K562 (cell line): ENCODE measurements around the gene SOX8. TPM values are rescaled to one million over a fixed set of nuclear protein-coding genes. Genes with fewer than 3 reads are reported as not detected.

ENCODE experiments used
- ATAC-seq: fragments of 200-7000 bp; cut with Tn5 transposase; 3 replicates; pipeline ENCODE4 v1.9.1; 2020; ENCODE audit warnings: moderate library complexity
- BruUV-seq: library from RNA; stranded (reverse); fragments of 400-500 nt; replicated peaks from 2 replicates; lab custom pipeline; 2021; lab: Mats Ljungman, UMichigan
- CTCF ChIA-PET: fragments of 300-600 bp; formaldehyde crosslinking; extraction: SDS; loops from one replicate; lab custom pipeline; 2021; ENCODE audit warnings: low intra/inter-chr PET ratio; lab: Yijun Ruan, JAX
- POLR2A ChIA-PET: fragments of 300-600, 350-650 bp; sonication (Branson Sonifier 250); formaldehyde crosslinking; extraction: SDS; loops from one replicate; lab custom pipeline; 2021; ENCODE audit warnings: antibody characterized with exemption, inconsistent platforms; lab: Yijun Ruan, JAX
- DNase-seq, 4 experiments: peaks; one replicate each; pipeline versions ENCODE4 v3.0.0 to v3.0.0-alpha.2; 2011 to 2018; ENCODE audit warnings: low spot score in 3 of 4, mixed read lengths in 3 of 4; ENCODE audit errors: extremely low read depth in 1 of 4
- FAIRE-seq: peaks from 2 replicates; lab custom pipeline; 2011; peaks lifted over from hg19 to GRCh38; lab: Jason Lieb, UNC
- H2AFZ ChIP-seq: 2 replicates; pipeline ENCODE4 v1.6.0; 2011; ENCODE audit warnings: low read depth, low read length, control low read depth, inconsistent platforms
- H3K27ac ChIP-seq: fragments of 200-600 bp; 3 replicates; pipeline ENCODE4 v1.8.0; 2011; ENCODE audit warnings: low read depth, mild to moderate bottlenecking, control low read depth, inconsistent platforms, low read length, moderate library complexity, mixed read lengths; ENCODE audit errors: extremely low read depth
- H3K27me3 ChIP-seq, 2 experiments: fragments of 300-600 bp in 1 of 2; 2 replicates in 1 of 2; 3 replicates in 1 of 2; pipeline versions ENCODE4 v1.6.0 to v1.8.0; 2011; ENCODE audit warnings: inconsistent platforms in 2 of 2, low read length in 2 of 2, mild to moderate bottlenecking in 1 of 2, mixed read lengths in 1 of 2, moderate library complexity in 1 of 2; ENCODE audit not compliant: control insufficient read depth in 2 of 2, insufficient read depth in 2 of 2
- H3K36me3 ChIP-seq: fragments of 300-600 bp; 3 replicates; pipeline ENCODE4 v1.8.0; 2011; ENCODE audit warnings: mild to moderate bottlenecking, low read length, inconsistent platforms; ENCODE audit not compliant: control insufficient read depth, insufficient read depth
- H3K4me1 ChIP-seq, 2 experiments: fragments of 200-600 bp in 1 of 2; replicated peaks in 1 of 2; 2 replicates in 1 of 2; 3 replicates in 1 of 2; pipeline versions ENCODE4 v1.5.1 to v1.8.0; 2011; ENCODE audit warnings: inconsistent platforms in 2 of 2, low read length in 2 of 2, mild to moderate bottlenecking in 1 of 2, mixed read lengths in 1 of 2, moderate library complexity in 1 of 2; ENCODE audit not compliant: control insufficient read depth in 2 of 2, insufficient read depth in 2 of 2
- H3K4me2 ChIP-seq: 2 replicates; pipeline ENCODE4 v1.6.1; 2011; ENCODE audit warnings: low read length, control low read depth, inconsistent platforms, mixed read lengths; ENCODE audit not compliant: insufficient read depth
- H3K4me3 ChIP-seq: fragments of 200-600 bp; sonication (generic), shearing (Covaris generic); 2 replicates; pipeline ENCODE4 v1.5.1; 2016; ENCODE audit warnings: control low read depth, inconsistent platforms
- H3K79me2 ChIP-seq: fragments of 200-600 bp; 3 replicates; pipeline ENCODE4 v1.8.0; 2011; ENCODE audit warnings: low read length, inconsistent platforms; ENCODE audit not compliant: control insufficient read depth, insufficient read depth
- H3K9ac ChIP-seq, 2 experiments: 2 replicates each; pipeline versions ENCODE4 v1.6.0 to v1.6.1; 2011; ENCODE audit warnings: low read depth in 2 of 2, low read length in 2 of 2, control low read depth in 1 of 2, inconsistent platforms in 1 of 2, mild to moderate bottlenecking in 1 of 2, mixed read lengths in 1 of 2; ENCODE audit not compliant: insufficient read depth in 1 of 2
- H3K9me1 ChIP-seq: one replicate; pipeline ENCODE4 v1.6.0; 2011; ENCODE audit warnings: inconsistent platforms, mild to moderate bottlenecking, low read length, moderate library complexity; ENCODE audit not compliant: control insufficient read depth, insufficient read depth
- H3K9me3 ChIP-seq: replicated peaks from 2 replicates; pipeline ENCODE4 v1.5.1; 2011; ENCODE audit warnings: low read depth, low read length, inconsistent platforms; ENCODE audit not compliant: control insufficient read depth, insufficient read depth
- H4K20me1 ChIP-seq: replicated peaks from 2 replicates; pipeline ENCODE4 v1.6.1; 2011; ENCODE audit warnings: low read length, inconsistent platforms, mixed read lengths; ENCODE audit not compliant: control insufficient read depth, insufficient read depth
- FOXJ2 ChIP-seq: fragments of 200-800 bp; sonication (Bioruptor generic); IDR thresholded peaks from 2 replicates; pipeline ENCODE4 v1.6.1; 2016; ENCODE audit warnings: missing genetic modification characterization, missing compliant biosample characterization
- WGBS: fragments of 100-300 bp; shearing (Covaris generic); methylation state at CpG from one replicate; pipeline ENCODE4 v1.1.6; 2016; ENCODE audit warnings: low coverage, mixed read lengths; ENCODE audit not compliant: insufficient coverage; ENCODE audit errors: missing lambda C conversion rate; 5-methylcytosine and 5-hydroxymethylcytosine counted together
- in situ Hi-C: fragments of 300-500 bp; cut with MboI; formaldehyde crosslinking; loops from 4 replicates; pipeline ENCODE4 v1.15.0; 2018; ENCODE audit warnings: inconsistent platforms, mixed read lengths
- intact Hi-C: fragments of 100-400 bp; cut with micrococcal nuclease; formaldehyde crosslinking; loops from 2 replicates; pipeline ENCODE4 v1.14.2; 2022
- polyA plus RNA-seq, 8 experiments: library from polyadenylated mRNA; depleted of rRNA in 4 of 8; stranded (reverse) in 5 of 8; unstranded in 3 of 8; fragments of >200 nt; fragmentation: Nextera tagmentation in 2 of 8; fragmentation: Illumina TruSeq in 1 of 8; extraction: Ambion mirVana in 2 of 8; extraction: Trizol in 1 of 8; gene quantifications; 2 replicates each; pipeline versions ENCODE4 v1.2.1 to v1.2.3, GENCODE V29; 2011 to 2014; ENCODE audit warnings: inconsistent platforms in 1 of 8, missing spikeins in 1 of 8
- total RNA-seq, 7 experiments: library from RNA; depleted of rRNA in 6 of 7; stranded (reverse); fragments of >200 nt in 6 of 7; fragmentation: Illumina TruSeq in 2 of 7; extraction: Trizol in 2 of 7; gene quantifications; 2 replicates each; pipeline versions ENCODE4 v1.2.1 to v1.2.3, GENCODE V29; 2011 to 2021; ENCODE audit warnings: low replicate concordance in 1 of 7
- TF ChIP-seq, protein P1 (sequence below), 2 experiments: IDR thresholded peaks; 2 replicates each; pipeline ENCODE4 v1.6.1; 2012; ENCODE audit warnings: improper control_type of control experiment in 2 of 2, low read depth in 2 of 2, low read length in 2 of 2, borderline replicate concordance in 1 of 2

SOX8 gene
- total and polyA plus RNA-seq, 9 of the 15 experiments (the other 6 are each of a cell fraction or from before 2014, with no cell fraction given) = 0.07 to 0.15 (median 0.15) TPM; not detected in 6

DNA sequence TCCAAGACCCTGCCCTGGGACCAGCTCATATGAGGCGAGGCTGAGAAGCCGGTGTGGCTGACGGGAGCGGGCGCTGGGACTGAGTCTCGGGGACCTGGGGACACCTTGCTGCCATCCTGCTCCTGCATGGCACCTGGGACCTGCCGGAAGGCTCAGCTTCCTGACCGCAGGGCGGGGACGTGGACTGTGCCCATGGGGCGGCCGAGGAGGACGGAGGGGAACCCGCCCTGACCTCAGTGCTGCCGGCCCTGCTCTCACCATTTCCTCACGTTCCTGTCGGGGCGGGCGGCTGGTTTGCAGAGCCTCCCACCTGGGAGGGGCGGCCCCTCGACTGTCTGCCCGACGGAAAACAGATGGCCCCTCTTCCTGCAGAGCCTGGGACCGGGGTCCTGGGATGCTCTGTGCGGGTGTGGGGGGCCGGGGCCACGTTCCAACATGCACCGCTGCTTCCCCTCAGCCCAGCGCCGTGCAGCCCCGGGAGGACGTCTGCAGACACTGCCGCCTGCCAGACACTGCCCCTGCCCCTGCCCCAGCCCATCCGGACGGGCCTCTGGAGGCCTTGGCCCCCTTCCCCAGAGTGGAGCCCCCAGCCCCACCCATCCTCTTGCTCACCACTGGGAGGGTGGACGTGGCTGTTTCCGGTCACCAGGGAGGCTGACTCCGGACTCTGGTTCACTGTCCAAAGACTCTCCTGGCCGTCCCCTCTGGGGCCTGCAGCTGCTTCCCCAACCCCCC lies 47.1 kb downstream of the SOX8 start:
- in situ Hi-C loops (no loop called here), intact Hi-C loops (no loop called here)
- Histone ChIP-seq H2AFZ (no peak overlapping the region), H3K9me1 (no peaks in the 10 kb centered on the region), H3K9me3 (no peaks in the 10 kb centered on the region), H3K27me3 (peaks cover 33 to 80% of the 10 kb centered on the region in 2 experiments; a peak in 4 of 5 replicates), H3K27ac (no peak overlapping the region), H3K4me3 (no peak overlapping the region), H4K20me1 (peaks cover 20% of the 10 kb centered on the region), H3K4me1 (peaks cover 0 to 28% of the 10 kb centered on the region in 2 experiments; a peak in 2 of 5 replicates), H3K36me3 (no peaks in the 10 kb centered on the region), H3K9ac (no peak overlapping the region), H3K79me2 (no peaks in the 10 kb centered on the region), H3K4me2 (no peak overlapping the region)
- no TSS peak for BruUV-seq
- DNase-seq (no peak), FAIRE-seq (no peak), ATAC-seq (no peak)
- no peak for TF ChIP-seq FOXJ2
- TF ChIP-seq, protein P1, sequence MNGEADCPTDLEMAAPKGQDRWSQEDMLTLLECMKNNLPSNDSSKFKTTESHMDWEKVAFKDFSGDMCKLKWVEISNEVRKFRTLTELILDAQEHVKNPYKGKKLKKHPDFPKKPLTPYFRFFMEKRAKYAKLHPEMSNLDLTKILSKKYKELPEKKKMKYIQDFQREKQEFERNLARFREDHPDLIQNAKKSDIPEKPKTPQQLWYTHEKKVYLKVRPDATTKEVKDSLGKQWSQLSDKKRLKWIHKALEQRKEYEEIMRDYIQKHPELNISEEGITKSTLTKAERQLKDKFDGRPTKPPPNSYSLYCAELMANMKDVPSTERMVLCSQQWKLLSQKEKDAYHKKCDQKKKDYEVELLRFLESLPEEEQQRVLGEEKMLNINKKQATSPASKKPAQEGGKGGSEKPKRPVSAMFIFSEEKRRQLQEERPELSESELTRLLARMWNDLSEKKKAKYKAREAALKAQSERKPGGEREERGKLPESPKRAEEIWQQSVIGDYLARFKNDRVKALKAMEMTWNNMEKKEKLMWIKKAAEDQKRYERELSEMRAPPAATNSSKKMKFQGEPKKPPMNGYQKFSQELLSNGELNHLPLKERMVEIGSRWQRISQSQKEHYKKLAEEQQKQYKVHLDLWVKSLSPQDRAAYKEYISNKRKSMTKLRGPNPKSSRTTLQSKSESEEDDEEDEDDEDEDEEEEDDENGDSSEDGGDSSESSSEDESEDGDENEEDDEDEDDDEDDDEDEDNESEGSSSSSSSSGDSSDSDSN (IDR thresholded peaks at IDR 0.05; ENCODE audit: borderline replicate concordance in 1 of 2, low read depth in 2 of 2, low read length in 2 of 2) = 0 out of 4 replicates have a peak, but pooled peaks of 1 of the 2 experiments have one; percentile 23
- ChIA-PET CTCF (no interaction called here), POLR2A (interaction anchor here (0.6 kb wide), 1 partner anchor 173 kb away, joined by 4 read pairs; no protein-coding TSS in a partner anchor)
- 4% methylated on average over 34 of the region's 39 CpGs for WGBS
